NK-92 (cell line): Measurements from ENCODE around the gene PRSS22.
A peak's percentile ranks its signal among the peaks of the same experiment; 100 is the strongest.

Experiments used
- DNase-seq: peaks from one replicate; lab custom pipeline; 2025; ENCODE audit not compliant: unreplicated experiment; lab: John Stamatoyannopoulos, UW

The PRSS22 gene

DNA sequence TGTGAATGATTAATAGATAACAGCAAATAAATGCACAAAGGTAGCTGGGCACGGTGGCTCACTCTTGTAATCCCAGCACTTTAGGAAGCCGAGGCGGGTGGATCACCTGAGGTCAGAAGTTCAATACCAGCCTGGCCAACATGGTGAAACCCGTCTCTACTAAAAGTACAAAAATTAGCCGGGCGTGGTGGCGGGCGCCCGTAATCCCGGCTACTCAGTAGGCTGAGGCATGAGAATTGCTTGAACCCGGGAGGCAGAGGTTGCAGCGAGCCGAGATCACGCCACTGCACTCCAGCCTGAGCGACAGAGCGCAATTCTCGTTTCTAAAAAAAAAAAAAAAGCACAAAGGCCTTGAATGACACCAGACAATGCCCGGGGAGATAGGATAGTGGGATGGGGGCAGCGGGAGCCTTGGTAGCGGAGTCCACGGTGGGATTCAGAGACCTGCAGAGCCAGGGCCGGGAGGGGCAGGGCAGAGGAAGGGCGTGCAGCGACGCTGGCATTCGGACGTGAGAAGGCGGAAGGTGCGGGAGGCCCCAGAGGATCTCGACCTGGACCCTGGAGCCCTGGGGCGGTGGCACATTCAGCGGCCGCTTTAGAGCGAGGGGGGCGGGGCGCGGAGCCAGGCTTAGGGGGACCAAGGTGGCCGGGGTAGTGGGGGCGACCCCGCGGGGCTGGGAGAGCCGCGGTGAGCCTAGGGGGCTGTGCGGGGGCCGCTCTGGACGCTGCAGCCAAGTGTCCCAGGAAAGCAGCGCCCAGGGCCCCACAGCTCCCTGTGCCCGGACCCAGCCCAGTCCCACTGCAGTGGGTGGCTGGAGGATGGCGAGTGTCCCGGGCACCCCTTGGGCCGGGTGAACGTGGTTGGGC lies 24.0 kb upstream of the PRSS22 start:
- DNase-seq: no peak

- no peak for DNase-seq
These were observed 22.0 kb upstream of the PRSS22 start for GRCh38 chr16:2879854-2880508.

DNA sequence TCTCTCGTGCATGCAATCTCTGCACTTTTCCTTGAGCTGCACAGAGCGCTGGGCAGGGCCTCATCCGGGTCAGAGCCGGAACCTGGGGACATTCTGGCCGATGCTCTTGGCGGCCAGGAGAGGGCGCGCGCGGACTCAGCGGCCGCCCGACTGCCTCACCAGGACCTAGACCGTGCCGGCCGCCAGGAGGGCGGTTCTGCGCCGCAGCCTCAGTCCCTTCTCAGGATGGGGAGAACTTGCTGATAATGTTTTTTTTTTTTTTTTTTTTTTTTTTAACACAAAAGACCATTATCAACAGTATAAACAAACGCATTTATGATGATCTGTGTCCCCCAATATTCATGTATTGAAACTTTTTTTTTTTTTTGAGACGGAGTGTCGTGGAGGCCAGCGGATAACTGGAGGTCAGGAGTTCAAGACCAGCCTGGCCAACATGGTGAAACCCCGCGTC lies 17.0 kb upstream of the PRSS22 start:
- DNase-seq: no peak

DNA sequence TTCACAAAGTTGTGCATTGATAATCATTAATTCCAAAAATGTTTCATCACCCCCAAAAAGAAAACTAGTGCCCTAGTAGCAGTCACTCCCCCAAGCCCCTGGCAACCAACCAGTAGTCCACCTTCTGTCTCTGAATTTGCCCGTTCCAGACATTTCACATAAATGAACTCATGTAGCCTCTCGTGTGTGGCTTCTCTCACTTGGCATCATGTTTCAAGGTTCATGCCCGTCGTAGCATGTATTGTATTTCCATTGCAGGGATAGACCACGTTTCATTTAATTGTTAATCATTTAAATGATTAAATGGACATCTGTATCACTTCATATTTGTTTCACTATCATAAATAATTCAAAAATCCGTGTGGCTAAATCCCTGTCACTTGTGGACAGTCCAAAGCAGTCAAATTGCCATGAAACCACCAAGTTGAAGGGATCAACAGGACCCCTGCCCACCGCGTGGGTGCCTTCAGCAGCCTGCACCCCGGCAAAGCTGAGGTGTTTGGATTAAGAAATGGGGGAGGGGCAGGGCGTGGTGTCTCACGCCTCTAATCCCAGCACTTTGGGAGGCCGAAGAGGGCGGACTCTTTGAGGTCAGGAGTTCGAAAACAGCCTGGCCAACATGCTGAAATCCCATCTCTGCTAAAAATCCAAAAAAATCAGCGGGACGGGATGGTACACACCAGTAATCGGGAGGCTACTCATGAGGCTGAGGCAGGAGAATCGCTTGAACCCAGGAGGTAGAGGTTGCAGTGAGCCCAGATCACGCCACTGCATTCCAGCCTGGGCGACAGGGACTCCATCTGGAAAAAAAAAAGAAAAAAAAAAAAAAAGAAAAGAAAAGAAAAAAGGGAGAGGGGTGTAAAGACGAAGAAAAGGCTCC lies 16.3 kb upstream of the PRSS22 start:
- no peak for DNase-seq

DNA sequence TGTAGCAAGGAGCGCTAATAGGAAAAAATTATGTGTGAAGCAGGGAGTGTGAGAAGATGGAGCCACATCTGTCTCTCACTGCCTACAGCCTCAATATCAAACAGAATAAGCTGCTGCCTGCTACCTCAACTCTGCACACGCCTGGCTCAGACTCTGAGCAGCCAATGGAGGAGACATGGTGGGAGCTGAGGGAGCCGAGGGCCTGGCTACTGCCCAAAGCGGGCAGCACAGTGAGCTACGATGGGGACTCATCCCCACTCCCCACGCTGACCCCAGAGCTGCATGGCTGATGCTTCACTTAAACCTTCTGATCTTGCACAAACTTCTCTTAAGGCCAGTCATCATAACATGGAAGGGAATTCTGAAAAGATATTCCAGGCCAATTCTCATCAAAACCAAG lies 14.0 kb upstream of the PRSS22 start:
- DNase-seq: no peak

DNA sequence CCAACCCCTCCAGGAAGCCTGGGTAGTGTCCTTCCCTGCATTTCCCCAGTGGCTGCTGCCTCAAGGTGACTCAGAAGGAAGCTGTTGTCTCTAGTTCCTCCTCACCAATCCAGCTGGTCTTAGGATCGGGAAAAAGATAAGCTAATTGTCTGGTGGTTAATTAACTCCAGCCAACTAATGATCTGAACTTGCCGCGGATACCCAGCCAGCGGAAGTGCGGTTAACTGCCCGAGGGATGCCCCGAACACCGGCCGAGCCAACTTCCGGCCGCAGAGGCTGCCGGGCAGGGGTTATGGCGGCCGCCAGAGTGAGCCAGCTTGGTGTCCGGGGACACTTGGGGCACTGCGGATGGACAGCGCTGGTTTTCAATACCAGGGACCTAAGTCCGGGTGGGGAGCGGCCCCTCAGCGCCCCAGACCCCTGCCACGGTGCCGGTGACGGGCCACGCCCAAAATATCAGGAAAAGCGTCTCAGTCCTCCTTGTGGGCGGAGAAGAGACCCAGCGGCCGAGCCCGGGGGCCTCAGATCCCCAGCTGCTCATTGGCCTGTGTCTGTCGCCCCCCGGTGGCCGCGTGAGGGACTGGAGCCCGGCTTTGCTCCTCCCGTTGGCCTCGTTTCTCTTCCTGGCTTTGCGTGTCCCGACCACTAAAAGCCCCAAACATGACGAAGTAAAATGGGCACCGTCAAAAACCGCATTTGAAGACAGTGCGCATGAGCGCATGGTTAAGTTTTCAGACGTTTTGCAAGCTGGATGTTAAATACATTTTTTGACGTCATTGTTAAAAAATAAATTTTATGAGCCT lies 10.2 kb upstream of the PRSS22 start:
- peak; percentile 78 for DNase-seq

- no peak for DNase-seq
These were observed 9.7 kb upstream of the PRSS22 start for GRCh38 chr16:2867661-2867986.

DNA sequence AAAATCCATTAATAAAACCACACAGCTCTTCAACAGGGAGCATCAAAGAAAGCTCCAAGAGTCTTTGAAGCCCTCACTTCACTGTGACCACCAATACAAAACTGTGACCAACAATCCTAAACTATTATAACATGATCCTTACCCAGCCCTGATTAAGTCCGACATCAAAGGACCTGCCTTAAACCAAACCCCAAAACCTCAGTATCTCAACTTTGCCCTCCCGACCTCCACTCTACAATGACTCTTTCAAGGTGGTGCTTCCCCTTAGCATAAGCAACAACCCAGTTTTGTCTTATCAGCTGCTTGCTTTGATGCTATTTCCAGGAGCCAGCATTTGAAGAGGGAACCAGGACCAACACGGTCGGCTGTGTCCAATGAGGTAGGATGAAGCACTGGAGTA lies 8.5 kb upstream of the PRSS22 start:
- no peak for DNase-seq

- DNase-seq: no peak
These were observed 7.7 kb upstream of the PRSS22 start for GRCh38 chr16:2865651-2866050.

GRCh38 chr16:2860826-2861567 lies 3.0 kb upstream of the PRSS22 start:
- no peak for DNase-seq

- DNase-seq: no peak
These were observed 1.8 kb upstream of the PRSS22 start for GRCh38 chr16:2859686-2860265.

GRCh38 chr16:2858245-2859025 lies 465 bp upstream of the PRSS22 start:
- no peak for DNase-seq

DNA sequence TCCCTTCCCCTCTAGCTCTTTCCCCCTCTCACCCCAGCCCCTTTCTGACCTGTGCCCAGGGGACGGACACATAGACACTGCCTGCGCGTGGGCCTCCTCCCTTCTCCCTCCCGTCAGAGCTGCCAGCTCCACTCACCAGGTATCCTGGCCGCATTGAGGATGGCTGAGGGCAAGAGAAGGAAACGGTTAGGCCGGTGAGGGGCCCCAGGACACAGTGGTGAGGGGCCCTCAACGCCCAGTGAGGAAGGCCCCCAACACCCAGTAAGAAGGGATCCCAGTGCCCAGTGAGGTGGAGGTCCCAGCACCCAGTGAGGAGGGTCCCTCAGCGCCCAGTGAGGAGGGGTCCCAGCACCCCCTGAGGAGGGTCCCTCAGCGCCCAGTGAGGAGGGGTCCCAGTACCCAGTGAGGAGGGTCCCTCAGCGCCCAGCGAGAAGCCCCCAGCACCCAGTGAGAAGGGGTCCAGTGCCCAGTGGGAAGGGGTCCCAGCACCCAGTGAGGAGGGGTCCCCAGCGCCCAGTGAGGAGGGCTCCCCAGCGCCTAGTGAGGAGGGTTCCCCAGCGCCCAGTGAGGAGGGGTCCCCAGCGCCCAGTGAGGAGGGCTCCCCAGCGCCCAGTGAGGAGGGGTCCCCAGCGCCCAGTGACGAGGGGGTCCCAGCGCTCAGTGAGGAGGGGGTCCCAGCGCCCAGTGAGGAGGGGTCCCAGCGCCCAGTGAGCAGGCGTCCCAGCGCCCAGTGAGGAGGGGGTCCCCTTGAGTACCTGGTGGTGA lies 1.1 kb downstream of the PRSS22 start:
- DNase-seq: no peak

DNA sequence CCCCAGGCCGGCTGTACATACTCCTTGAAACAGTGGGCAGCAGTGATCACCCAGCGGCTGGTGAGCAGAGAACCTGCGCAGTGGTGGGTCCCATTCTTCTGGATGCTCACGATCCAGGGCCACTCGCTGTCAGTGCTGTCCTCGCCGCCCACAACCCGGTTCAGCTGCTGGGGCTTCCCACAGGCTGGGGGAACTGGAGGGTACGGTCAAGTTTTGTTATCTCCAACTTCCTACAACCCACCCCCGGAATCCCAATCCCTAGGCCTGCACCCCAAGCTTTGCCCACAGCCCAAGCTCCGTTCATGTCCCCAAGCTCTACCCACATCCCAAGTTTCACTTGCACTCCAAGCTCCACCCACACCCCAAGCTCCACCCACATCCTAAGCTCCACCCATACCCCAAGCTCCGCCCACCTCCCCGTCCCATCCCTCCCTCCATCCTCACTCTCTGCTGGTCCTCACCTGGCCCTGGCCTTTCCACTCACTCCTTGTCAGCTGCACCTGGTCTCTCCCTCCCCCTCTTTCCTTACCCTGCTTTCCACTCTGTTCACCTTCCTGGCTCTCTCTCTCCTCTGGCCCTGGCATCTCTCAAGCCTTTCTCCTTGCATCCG lies 1.8 kb downstream of the PRSS22 start:
- DNase-seq: no peak

DNA sequence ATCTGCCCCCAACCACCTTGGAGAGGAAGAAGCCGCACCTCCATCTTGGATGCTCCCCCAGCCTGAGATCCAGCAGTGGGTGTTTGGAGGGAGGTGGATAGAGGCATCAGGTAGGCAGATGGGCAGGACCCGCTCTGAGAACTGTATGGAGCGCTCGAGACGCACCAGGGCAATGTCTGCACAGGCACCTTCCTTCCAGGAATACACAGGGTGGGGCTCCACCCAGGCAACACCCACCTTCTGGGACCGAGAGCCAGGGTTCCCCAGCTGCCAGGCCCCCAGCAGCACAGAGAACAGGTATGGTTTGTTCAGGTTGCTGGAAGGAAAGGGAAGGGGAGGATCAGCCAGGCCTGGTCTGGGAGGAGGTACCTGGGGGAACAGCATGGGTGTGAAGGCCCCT lies 2.4 kb downstream of the PRSS22 start:
- no peak for DNase-seq

- no peak for DNase-seq
These were observed 3.2 kb downstream of the PRSS22 start for GRCh38 chr16:2854700-2855309.

GRCh38 chr16:2853531-2854073 lies 4.4 kb downstream of the PRSS22 start:
- DNase-seq: no peak
